ENCODE data around the gene NUCB2.
A peak's percentile ranks its signal among the peaks of the same experiment; 100 is the strongest.

The NUCB2 gene

GRCh38 chr11:17352950-17353820, 76.6 kb downstream of the NUCB2 start:
- Histone ChIP-seq H3K4me1 (peaks cover 28% of the 10 kb centered on the region), H3K36me3 (peaks cover 6% of the 10 kb centered on the region), H3K9me3 (peaks cover 10% of the 10 kb centered on the region), H3K4me3 (peak overlapping the region; percentile 64), H3K9ac (no peak overlapping the region), H3K27ac (no peak overlapping the region), H3K4me2 (peak overlapping the region; percentile 95), H4K20me1 (peaks cover 47% of the 10 kb centered on the region), H3K27me3 (peaks cover 56% of the 10 kb centered on the region)
- no peak for TF ChIP-seq Cebpa-rat (IDR thresholded peaks at IDR 0.05)

DNA sequence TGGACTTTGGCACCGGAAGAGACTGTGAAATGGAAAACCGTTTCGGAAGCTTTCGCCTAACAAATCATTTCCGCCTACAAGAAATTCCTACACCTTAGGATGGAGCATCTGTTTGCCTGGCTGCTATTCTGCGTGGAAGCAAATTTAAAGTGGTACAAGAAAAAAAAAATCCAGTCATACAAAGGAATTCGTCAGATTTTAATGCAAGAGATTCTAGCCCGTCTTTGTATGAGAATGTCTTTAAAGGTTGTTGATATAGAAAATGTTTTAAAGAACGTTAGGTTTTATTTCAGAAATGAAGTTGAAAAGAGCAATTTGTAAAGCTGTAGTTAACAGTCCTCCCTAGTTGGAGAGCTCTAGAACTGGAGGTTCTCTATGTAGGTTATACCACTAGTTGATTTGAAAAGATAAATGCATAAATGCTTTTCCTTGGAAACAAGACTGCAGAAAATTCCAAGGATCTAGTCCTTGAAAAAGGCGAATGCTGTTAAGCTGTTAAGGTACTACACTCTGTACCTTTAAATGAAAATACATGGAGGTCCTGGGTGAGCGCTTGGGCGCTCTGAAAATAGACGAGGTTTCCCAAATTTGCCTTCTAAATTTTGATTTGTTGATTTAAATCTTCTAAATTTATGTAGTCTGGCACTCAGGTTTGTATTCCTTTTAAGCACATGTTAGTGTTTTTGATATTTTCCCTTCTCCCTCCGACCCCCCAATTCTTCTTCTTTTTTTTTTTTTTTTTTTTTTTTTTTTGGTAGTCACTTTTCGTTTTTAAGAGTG, 77.5 kb downstream of the NUCB2 start:
- Histone ChIP-seq H3K27me3 (peaks cover 56% of the 10 kb centered on the region), H3K9ac (no peak overlapping the region), H3K9me3 (peaks cover 10% of the 10 kb centered on the region), H3K4me3 (peak overlapping the region; percentile 64), H4K20me1 (peaks cover 47% of the 10 kb centered on the region), H3K36me3 (peaks cover 6% of the 10 kb centered on the region), H3K4me1 (peaks cover 28% of the 10 kb centered on the region), H3K27ac (no peak overlapping the region), H3K4me2 (peak overlapping the region; percentile 95)
- no peak for TF ChIP-seq Cebpa-rat (IDR thresholded peaks at IDR 0.05)

GRCh38 chr11:17354601-17354991, 78.1 kb downstream of the NUCB2 start:
- H3K27me3 ChIP-seq = peaks cover 52% of the 10 kb centered on the region
- H3K4me2 ChIP-seq = no peak overlapping the region
- H3K4me1 ChIP-seq = peaks cover 28% of the 10 kb centered on the region
- H3K9me3 ChIP-seq = peaks cover 14% of the 10 kb centered on the region
- no peak overlapping the region for H3K27ac ChIP-seq
- no peak overlapping the region for H3K4me3 ChIP-seq
- no peak for TF ChIP-seq Cebpa-rat (IDR thresholded peaks at IDR 0.05)
- H3K36me3 ChIP-seq = 0 out of 2 replicates have a peak, but pooled peaks cover 1% of the 10 kb centered on the region
- H4K20me1 ChIP-seq = peaks cover 42% of the 10 kb centered on the region
- H3K9ac ChIP-seq = no peak overlapping the region

DNA sequence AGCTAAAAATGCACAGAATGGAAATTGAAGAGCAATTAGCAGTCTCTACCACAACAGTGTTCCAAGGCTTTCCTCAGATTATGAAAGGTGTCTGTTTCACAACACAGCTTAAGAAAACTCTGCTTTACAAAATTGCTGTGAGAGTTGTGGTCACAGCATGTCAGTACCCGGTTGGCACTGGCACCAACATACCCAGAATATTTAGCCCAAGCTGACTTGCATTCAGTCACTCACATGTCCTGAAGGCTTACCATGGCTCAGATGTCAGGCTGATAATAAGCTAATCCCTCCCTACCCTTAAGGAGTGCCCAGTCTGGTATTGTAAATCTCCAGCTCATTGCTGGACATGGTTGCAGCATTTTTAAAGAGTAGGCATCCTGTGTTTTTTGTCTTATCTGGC, 90.0 kb downstream of the NUCB2 start:
- no peak for TF ChIP-seq Cebpa-rat (IDR thresholded peaks at IDR 0.05)

GRCh38 chr11:17368551-17368950, 92.0 kb downstream of the NUCB2 start:
- no peak overlapping the region for H3K4me3 ChIP-seq
- H3K4me2 ChIP-seq = no peak overlapping the region
- H3K9ac ChIP-seq = no peak overlapping the region
- H3K4me1 ChIP-seq = no peaks in the 10 kb centered on the region
- H3K27me3 ChIP-seq = no peaks in the 10 kb centered on the region
- H3K9me3 ChIP-seq = peaks cover 73% of the 10 kb centered on the region
- no peak for TF ChIP-seq Cebpa-rat (IDR thresholded peaks at IDR 0.05)
- 0 out of 2 replicates have a peak, but pooled peaks cover 18% of the 10 kb centered on the region for H3K36me3 ChIP-seq
- H4K20me1 ChIP-seq = no peaks in the 10 kb centered on the region
- H3K27ac ChIP-seq = no peak overlapping the region

More for the DNA sequence above, 90.0 kb downstream of the NUCB2 start:
- H3K9me3 ChIP-seq = peaks cover 52% of the 10 kb centered on the region
- H4K20me1 ChIP-seq = no peaks in the 10 kb centered on the region
- no peak overlapping the region for H3K4me3 ChIP-seq
- H3K36me3 ChIP-seq = 0 out of 2 replicates have a peak, but pooled peaks cover 4% of the 10 kb centered on the region
- no peaks in the 10 kb centered on the region for H3K4me1 ChIP-seq
- no peak overlapping the region for H3K9ac ChIP-seq
- no peak overlapping the region for H3K27ac ChIP-seq
- no peak overlapping the region for H3K4me2 ChIP-seq
- H3K27me3 ChIP-seq = no peaks in the 10 kb centered on the region

DNA sequence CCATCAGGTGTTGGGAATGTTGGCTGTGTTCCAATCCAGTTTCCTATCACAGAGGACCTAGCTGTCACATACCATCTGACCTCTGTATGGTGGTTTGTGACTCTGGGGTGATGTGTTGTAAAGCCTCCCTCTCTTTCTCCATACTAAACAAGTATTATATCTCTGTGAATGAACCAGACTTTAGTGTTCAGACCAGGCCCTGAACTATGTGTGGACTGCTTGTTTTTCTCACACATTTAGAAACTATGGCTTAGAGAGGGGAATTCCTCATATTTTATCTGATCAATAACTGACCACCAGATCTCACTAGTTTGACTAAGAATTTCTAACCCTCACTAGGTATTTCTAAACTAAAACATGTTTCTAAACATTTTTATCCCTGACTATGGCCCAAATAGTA, 92.6 kb downstream of the NUCB2 start:
- Histone ChIP-seq H3K36me3 (0 out of 2 replicates have a peak, but pooled peaks cover 18% of the 10 kb centered on the region), H3K27ac (no peak overlapping the region), H3K9me3 (peaks cover 78% of the 10 kb centered on the region), H3K9ac (no peak overlapping the region), H3K27me3 (no peaks in the 10 kb centered on the region), H3K4me3 (no peak overlapping the region), H3K4me1 (no peaks in the 10 kb centered on the region), H4K20me1 (no peaks in the 10 kb centered on the region), H3K4me2 (no peak overlapping the region)
- TF ChIP-seq Cebpa-rat (IDR thresholded peaks at IDR 0.05) = no peak

DNA sequence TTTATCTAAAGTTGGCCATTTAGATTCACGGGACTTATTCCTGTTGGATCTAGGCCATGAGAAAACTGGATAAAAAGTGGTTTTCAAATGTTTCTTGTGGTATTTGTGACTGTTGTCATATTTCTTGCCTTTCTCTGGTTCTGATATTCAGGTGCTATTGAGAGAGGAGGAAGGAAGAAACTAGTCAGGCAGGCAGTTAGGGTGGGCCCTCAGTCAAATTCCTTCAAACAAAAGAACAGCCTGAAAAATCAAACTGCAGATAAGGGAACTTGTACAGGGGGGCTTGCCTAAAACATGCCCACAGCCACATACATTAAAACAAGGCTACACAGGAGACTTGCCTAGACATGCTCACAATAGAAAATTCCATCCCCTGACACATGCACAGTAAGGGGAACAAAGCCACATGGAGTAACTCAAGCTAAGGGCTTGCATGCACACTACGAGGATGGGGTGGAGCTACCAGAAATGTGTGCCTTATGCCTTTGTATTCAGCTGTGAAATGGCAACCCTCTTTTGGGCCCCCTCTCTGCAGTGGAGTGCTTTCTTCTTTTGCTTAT, 93.2 kb downstream of the NUCB2 start:
- H3K9me3 ChIP-seq = peaks cover 79% of the 10 kb centered on the region
- H3K27ac ChIP-seq = no peak overlapping the region
- H4K20me1 ChIP-seq = no peaks in the 10 kb centered on the region
- TF ChIP-seq Cebpa-rat (IDR thresholded peaks at IDR 0.05) = no peak
- no peak overlapping the region for H3K4me3 ChIP-seq
- peaks cover under 1% of the 10 kb centered on the region for H3K4me1 ChIP-seq
- no peak overlapping the region for H3K9ac ChIP-seq
- H3K36me3 ChIP-seq = 0 out of 2 replicates have a peak, but pooled peaks cover 18% of the 10 kb centered on the region
- no peak overlapping the region for H3K4me2 ChIP-seq
- no peaks in the 10 kb centered on the region for H3K27me3 ChIP-seq

DNA sequence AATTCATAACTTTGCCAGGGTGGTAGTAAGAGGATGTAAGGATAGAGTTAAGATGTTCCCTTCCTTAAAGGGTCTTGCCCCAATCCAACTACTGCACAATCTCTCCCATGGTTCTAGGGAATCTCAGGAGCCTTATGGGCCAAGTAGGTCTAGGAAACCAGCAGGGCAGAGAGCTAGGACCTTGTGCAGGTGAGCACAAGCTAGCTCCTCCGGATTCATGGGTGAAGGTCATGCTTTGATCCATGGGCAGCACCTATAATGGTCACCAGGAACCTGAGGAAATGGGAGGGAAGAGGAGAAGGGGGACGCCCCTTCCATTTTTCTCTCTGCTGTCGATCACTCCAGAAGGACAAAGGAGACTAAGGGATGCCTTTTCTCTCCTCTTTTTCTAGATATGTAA, 95.1 kb downstream of the NUCB2 start:
- Histone ChIP-seq H3K4me2 (no peak overlapping the region), H3K36me3 (0 out of 2 replicates have a peak, but pooled peaks cover 18% of the 10 kb centered on the region), H3K9ac (no peak overlapping the region), H3K4me3 (0 out of 2 replicates have a peak overlapping the region, but pooled peaks have one; percentile 19), H3K4me1 (peaks cover 13% of the 10 kb centered on the region), H3K27ac (no peak overlapping the region), H3K27me3 (no peaks in the 10 kb centered on the region), H4K20me1 (no peaks in the 10 kb centered on the region), H3K9me3 (peaks cover 92% of the 10 kb centered on the region)
- TF ChIP-seq Cebpa-rat (IDR thresholded peaks at IDR 0.05) = no peak

- H4K20me1 ChIP-seq = no peaks in the 10 kb centered on the region
- no peak for TF ChIP-seq Cebpa-rat (IDR thresholded peaks at IDR 0.05)
- H3K9ac ChIP-seq = no peak overlapping the region
- peaks cover 76% of the 10 kb centered on the region for H3K9me3 ChIP-seq
- peak overlapping the region; percentile 23 for H3K4me2 ChIP-seq
- no peaks in the 10 kb centered on the region for H3K27me3 ChIP-seq
- H3K36me3 ChIP-seq = 0 out of 2 replicates have a peak, but pooled peaks cover 13% of the 10 kb centered on the region
- H3K27ac ChIP-seq = no peak overlapping the region
- no peak overlapping the region for H3K4me3 ChIP-seq
- peaks cover 13% of the 10 kb centered on the region for H3K4me1 ChIP-seq
Observed at GRCh38 chr11:17375547-17375946, 99.0 kb downstream of the NUCB2 start.

Data from BLaER1 (cell line).